ENCODE results near the gene LMO7. TPM values are rescaled to one million over a fixed set of nuclear protein-coding genes. Genes with fewer than 3 reads are reported as not detected.
A peak's percentile ranks its signal among the peaks of the same experiment; 100 is the strongest.

LMO7 gene
- total RNA-seq, 1 donor from 2014 or later: 176 TPM

DNA sequence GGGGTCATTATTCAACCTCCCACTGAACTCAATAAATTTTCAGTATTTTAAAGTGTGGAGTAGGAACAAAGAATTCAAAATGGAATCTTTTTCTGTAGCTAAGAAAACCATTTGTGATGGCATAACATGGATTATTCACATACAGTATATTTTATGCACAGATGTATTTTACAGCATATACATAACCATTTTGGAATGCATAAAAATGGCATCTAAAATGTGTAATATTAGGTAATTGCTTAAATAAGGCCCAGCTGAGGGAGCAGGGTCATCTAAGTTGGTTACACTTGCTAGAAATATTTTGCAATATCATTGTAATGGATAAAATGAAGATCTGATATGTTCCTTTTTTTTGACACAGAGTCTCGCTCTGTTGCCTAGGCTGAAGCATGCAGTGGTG, 146.9 kb downstream of the LMO7 start:
- Histone ChIP-seq H3K36me3 (no peaks in the 10 kb centered on the region), H3K4me1 (peaks cover 0 to 6% of the 10 kb centered on the region in 2 donors), H3K27me3 (no peaks in the 10 kb centered on the region), H3K27ac (no peak overlapping the region), H3K9me3 (peaks cover 4 to 6% of the 10 kb centered on the region in 2 donors), H3K4me3 (no peak overlapping the region)
- DNase-seq (ENCODE audit: low spot score in 2 of 2): no peak
- TF ChIP-seq, protein P1, sequence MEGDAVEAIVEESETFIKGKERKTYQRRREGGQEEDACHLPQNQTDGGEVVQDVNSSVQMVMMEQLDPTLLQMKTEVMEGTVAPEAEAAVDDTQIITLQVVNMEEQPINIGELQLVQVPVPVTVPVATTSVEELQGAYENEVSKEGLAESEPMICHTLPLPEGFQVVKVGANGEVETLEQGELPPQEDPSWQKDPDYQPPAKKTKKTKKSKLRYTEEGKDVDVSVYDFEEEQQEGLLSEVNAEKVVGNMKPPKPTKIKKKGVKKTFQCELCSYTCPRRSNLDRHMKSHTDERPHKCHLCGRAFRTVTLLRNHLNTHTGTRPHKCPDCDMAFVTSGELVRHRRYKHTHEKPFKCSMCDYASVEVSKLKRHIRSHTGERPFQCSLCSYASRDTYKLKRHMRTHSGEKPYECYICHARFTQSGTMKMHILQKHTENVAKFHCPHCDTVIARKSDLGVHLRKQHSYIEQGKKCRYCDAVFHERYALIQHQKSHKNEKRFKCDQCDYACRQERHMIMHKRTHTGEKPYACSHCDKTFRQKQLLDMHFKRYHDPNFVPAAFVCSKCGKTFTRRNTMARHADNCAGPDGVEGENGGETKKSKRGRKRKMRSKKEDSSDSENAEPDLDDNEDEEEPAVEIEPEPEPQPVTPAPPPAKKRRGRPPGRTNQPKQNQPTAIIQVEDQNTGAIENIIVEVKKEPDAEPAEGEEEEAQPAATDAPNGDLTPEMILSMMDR (IDR thresholded peaks at IDR 0.05): no peak
- intact Hi-C loops (cut with DNase I): no loop called here

GRCh38 chr13:75784003-75784402, 147.9 kb downstream of the LMO7 start:
- DNase-seq (ENCODE audit: low spot score in 2 of 2): no peak
- Histone ChIP-seq H3K27ac (no peak overlapping the region), H3K27me3 (no peaks in the 10 kb centered on the region), H3K4me3 (no peak overlapping the region), H3K9me3 (peaks cover 4 to 6% of the 10 kb centered on the region in 2 donors), H3K4me1 (peaks cover 0 to 15% of the 10 kb centered on the region in 2 donors), H3K36me3 (no peaks in the 10 kb centered on the region)
- TF ChIP-seq, protein P1 (IDR thresholded peaks at IDR 0.05): no peak
- intact Hi-C loops (cut with DNase I): loop anchor here (2.0 kb wide), 1 partner anchor 21 kb away; no protein-coding TSS in a partner anchor

- H3K4me3 ChIP-seq: no peak overlapping the region
- H3K4me1 ChIP-seq: peaks cover 5 to 21% of the 10 kb centered on the region in 2 donors
- H3K27me3 ChIP-seq: no peaks in the 10 kb centered on the region
- peaks cover 2 to 3% of the 10 kb centered on the region in 2 donors for H3K9me3 ChIP-seq
- intact Hi-C loops (cut with DNase I): loop anchor here (2.0 kb wide), 1 partner anchor 20 kb away; no protein-coding TSS in a partner anchor
- no peak for DNase-seq (ENCODE audit: low spot score in 2 of 2)
- TF ChIP-seq, protein P1 (IDR thresholded peaks at IDR 0.05): no peak
- H3K27ac ChIP-seq: peak overlapping the region; percentile 3 to 25
- no peaks in the 10 kb centered on the region for H3K36me3 ChIP-seq
These were observed 149.0 kb downstream of the LMO7 start for GRCh38 chr13:75785130-75785529.

GRCh38 chr13:75787249-75787928, 151.3 kb downstream of the LMO7 start:
- intact Hi-C loops (cut with DNase I): no loop called here
- peak overlapping the region; percentile 32 to 55 for H3K27ac ChIP-seq
- H3K27me3 ChIP-seq: no peaks in the 10 kb centered on the region
- peaks cover 6 to 23% of the 10 kb centered on the region in 2 donors for H3K4me1 ChIP-seq
- DNase-seq (ENCODE audit: low spot score in 2 of 2): no peak
- TF ChIP-seq, protein P1 (IDR thresholded peaks at IDR 0.05): no peak
- no peaks in the 10 kb centered on the region for H3K9me3 ChIP-seq
- H3K36me3 ChIP-seq: no peaks in the 10 kb centered on the region
- H3K4me3 ChIP-seq: no peak overlapping the region

- H3K27ac ChIP-seq: peak overlapping the region; percentile 61 to 70
- DNase-seq (ENCODE audit: low spot score in 2 of 2): no peak
- no peak overlapping the region for H3K4me3 ChIP-seq
- no peaks in the 10 kb centered on the region for H3K9me3 ChIP-seq
- no peaks in the 10 kb centered on the region for H3K27me3 ChIP-seq
- H3K36me3 ChIP-seq: no peaks in the 10 kb centered on the region
- intact Hi-C loops (cut with DNase I): no loop called here
- TF ChIP-seq, protein P1 (IDR thresholded peaks at IDR 0.05): no peak
- peaks cover 6 to 23% of the 10 kb centered on the region in 2 donors for H3K4me1 ChIP-seq
These were observed 152.4 kb downstream of the LMO7 start for GRCh38 chr13:75788481-75788981.
